Right atrium auricular region (tissue), 2 donors: ENCODE data around the gene PITPNB. TPM values are rescaled to one million over a fixed set of nuclear protein-coding genes. Genes with fewer than 3 reads are reported as not detected.

Experiments used
- DNase-seq: peaks from one replicate; pipeline ENCODE4 v3.0.0-alpha.2; 2019; ENCODE audit warnings: low spot score
- H3K27ac ChIP-seq, 2 donors: fragments of 200-600 bp; sonication (generic); 1 replicate in 1 of 2; 2 replicates in 1 of 2; pipeline ENCODE4 v1.5.1; 2016 to 2019
- H3K27me3 ChIP-seq, 2 donors: fragments of 200-600 bp; sonication (generic); one replicate each; pipeline versions ENCODE4 v1.5.1 to v1.6.0; 2017 to 2019
- H3K36me3 ChIP-seq: fragments of 200-600 bp; sonication (generic); one replicate; pipeline ENCODE4 v1.5.1; 2016
- H3K4me1 ChIP-seq, 2 donors: fragments of 200-600 bp; sonication (generic); one replicate each; pipeline versions ENCODE4 v1.5.1 to v1.6.0; 2017 to 2019
- H3K4me3 ChIP-seq, 2 donors: fragments of 200-600 bp; sonication (generic); 1 replicate in 1 of 2; 2 replicates in 1 of 2; pipeline ENCODE4 v1.5.1; 2017 to 2019; ENCODE audit warnings: mild to moderate bottlenecking in 1 of 2, moderate library complexity in 1 of 2
- H3K9me3 ChIP-seq, 2 donors: fragments of 200-600 bp; sonication (generic); one replicate each; pipeline ENCODE4 v1.5.1; 2019
- total RNA-seq, 2 donors: library from RNA; depleted of rRNA; stranded (reverse); fragments of >200 nt; gene quantifications; one replicate each; pipeline ENCODE4 v1.1.0, GENCODE V29; 2016
- TF ChIP-seq, protein P1 (sequence below), 2 donors: fragments of 200-600 bp; sonication (generic); IDR thresholded peaks; one replicate each; pipeline ENCODE4 v1.5.1; 2019; ENCODE audit warnings: antibody characterized with exemption in 2 of 2

PITPNB gene
- total RNA-seq, 2 donors from 2014 or later: 26.3 to 43.0 TPM

DNA sequence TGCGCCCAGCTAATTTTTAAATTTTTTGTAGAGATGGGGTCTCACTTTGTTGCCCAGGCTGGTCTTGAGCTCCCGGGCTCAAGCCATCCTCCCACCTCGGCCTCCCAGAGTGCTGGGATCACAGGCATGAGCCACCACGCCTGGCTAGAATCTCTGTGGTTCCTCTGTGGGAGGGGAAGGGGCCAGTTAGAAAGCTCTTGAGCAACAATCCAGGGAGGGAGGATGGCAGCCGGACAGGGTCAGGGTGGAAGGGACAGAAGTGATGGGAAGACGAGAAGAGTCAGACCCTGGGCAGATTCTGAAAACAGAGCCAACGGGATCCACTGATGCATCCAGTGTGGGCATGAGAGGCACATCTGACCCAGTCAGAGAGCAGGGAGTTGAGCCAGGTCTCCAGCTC is 78.6 kb downstream of the PITPNB start:
- Histone ChIP-seq H3K4me1 (peaks cover 0 to 20% of the 10 kb centered on the region in 2 donors), H3K27ac (no peak overlapping the region), H3K4me3 (no peak overlapping the region), H3K9me3 (no peaks in the 10 kb centered on the region), H3K36me3 (no peaks in the 10 kb centered on the region), H3K27me3 (no peaks in the 10 kb centered on the region)
- TF ChIP-seq, protein P1, sequence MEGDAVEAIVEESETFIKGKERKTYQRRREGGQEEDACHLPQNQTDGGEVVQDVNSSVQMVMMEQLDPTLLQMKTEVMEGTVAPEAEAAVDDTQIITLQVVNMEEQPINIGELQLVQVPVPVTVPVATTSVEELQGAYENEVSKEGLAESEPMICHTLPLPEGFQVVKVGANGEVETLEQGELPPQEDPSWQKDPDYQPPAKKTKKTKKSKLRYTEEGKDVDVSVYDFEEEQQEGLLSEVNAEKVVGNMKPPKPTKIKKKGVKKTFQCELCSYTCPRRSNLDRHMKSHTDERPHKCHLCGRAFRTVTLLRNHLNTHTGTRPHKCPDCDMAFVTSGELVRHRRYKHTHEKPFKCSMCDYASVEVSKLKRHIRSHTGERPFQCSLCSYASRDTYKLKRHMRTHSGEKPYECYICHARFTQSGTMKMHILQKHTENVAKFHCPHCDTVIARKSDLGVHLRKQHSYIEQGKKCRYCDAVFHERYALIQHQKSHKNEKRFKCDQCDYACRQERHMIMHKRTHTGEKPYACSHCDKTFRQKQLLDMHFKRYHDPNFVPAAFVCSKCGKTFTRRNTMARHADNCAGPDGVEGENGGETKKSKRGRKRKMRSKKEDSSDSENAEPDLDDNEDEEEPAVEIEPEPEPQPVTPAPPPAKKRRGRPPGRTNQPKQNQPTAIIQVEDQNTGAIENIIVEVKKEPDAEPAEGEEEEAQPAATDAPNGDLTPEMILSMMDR (IDR thresholded peaks at IDR 0.05): no peak
- DNase-seq: no peak

DNA sequence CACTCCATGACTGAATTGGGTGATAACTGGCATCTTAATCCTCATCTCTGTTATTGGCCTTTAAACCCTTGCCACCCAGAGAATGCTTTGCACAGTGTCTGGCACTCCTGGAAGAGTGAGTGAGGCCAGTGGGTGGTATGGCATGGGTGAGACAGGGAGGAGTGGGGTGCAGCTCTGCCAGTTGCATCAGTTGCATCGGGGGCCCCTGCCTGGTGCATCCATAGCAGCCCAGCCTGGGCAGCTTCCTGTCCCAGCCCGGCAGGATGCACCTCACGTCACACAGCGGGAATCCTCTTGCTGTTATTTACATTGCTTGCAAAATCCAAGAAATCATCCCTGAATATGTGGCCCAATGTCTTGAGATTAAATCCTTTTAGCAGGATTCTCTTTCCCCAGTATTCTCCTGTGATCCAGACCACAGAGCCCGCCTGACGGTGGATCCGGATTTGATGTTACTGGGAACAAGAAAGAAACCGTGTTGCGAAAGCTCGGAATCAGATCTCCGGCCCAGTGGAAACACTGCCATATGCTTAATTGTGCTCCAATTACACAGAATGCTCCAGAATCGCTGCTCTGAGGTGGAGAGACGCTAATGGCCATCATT is 79.9 kb downstream of the PITPNB start:
- TF ChIP-seq, protein P1 (IDR thresholded peaks at IDR 0.05): no peak
- Histone ChIP-seq H3K36me3 (no peaks in the 10 kb centered on the region), H3K27me3 (no peaks in the 10 kb centered on the region), H3K4me1 (peaks cover 0 to 20% of the 10 kb centered on the region in 2 donors), H3K27ac (no peak overlapping the region), H3K4me3 (no peak overlapping the region), H3K9me3 (no peaks in the 10 kb centered on the region)
- DNase-seq: no peak

DNA sequence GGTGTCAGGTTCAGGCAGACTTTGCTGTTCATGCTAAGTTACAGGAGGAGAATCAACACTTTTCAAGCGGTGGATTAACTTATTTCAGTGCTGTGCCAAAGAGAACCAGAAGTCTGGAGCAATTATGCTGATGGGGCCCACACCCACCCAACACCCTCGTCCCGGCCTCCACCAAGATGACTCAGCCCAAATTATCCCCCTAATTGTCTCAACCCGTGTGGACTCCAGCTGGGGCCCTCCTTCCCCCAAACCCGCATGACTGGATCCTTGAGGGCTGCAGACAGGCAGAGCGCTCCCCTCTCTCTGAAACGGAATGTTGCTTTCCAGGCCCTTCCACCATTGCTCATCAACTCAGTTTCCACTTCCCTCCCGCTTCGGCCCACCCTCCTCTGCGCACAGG is 82.9 kb downstream of the PITPNB start:
- H3K4me1 ChIP-seq: no peaks in the 10 kb centered on the region
- no peak for DNase-seq
- no peak overlapping the region for H3K27ac ChIP-seq
- no peaks in the 10 kb centered on the region for H3K36me3 ChIP-seq
- no peak overlapping the region for H3K4me3 ChIP-seq
- H3K27me3 ChIP-seq: no peaks in the 10 kb centered on the region
- H3K9me3 ChIP-seq: no peaks in the 10 kb centered on the region
- TF ChIP-seq, protein P1 (IDR thresholded peaks at IDR 0.05): no peak

DNA sequence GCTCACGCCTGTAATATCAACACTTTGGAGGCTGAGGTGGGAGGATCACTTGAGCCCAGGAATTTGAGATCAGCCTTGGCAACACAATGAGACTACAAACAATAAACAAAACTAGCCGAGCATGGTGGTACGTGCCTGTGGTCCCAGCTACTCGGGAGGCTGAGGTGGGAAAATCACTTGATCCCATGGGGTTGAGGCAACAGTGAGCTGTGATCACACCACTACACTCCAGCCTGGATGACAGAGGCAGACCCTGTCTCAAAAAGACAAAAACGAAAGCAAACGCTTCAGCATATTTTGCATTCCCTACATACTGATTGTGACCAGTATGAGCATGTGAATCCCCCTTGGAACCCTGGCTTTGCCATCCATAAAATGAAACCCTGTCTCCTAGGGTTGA is 83.6 kb downstream of the PITPNB start:
- no peaks in the 10 kb centered on the region for H3K27me3 ChIP-seq
- no peaks in the 10 kb centered on the region for H3K9me3 ChIP-seq
- no peak overlapping the region for H3K27ac ChIP-seq
- no peaks in the 10 kb centered on the region for H3K36me3 ChIP-seq
- no peaks in the 10 kb centered on the region for H3K4me1 ChIP-seq
- no peak overlapping the region for H3K4me3 ChIP-seq
- TF ChIP-seq, protein P1 (IDR thresholded peaks at IDR 0.05): no peak
- no peak for DNase-seq

DNA sequence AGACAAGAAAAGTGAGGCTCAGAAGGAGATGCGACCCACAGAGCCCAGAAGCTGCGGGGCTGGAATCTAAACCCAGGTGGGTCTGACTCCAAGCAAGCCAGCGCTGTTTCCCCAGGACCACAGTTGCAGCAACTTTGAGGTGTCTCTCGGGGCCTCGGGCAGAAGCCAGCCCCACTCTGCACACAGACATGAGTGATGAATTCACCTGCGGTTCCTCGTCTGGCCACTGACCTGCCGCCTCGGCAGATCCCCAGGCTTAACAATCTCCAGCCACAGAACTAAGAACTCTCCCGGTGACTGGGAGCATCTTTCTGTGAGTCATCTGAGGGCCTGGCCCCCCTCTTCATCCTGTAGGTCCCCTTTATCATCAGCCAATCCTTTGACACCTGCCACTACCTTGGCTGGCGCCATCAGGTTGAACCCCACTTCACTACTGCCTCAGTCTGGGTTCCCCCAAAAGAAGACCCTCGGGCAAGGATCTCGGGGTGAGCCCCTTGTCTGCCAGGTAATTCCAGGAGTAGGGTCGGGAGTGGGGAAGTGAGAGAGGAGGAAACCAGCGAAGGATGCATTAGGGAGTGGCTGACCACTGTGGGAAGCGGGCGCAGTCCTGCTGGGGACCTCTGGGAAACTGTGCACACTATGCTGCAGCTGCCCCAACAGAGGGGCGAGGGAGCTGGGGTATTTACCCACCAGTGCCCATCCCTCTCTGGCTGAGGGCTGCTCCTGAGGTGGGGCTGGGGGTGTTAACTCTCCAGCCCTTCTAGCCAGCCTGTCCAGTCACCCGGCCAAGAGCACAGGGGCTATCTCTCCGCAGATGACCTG is 84.5 kb downstream of the PITPNB start:
- Histone ChIP-seq H3K36me3 (no peaks in the 10 kb centered on the region), H3K4me3 (no peak overlapping the region), H3K27ac (no peak overlapping the region), H3K4me1 (no peaks in the 10 kb centered on the region), H3K9me3 (no peaks in the 10 kb centered on the region), H3K27me3 (no peaks in the 10 kb centered on the region)
- TF ChIP-seq, protein P1 (IDR thresholded peaks at IDR 0.05): no peak
- no peak for DNase-seq
